HG03432 (cell line): ENCODE results near the gene MAP3K5.
"Not testable (repeated sequence)": the region's sequence is repeated elsewhere in the genome, so short reads cannot be mapped to it uniquely, and the experiment has no call there.

Experiments used
- ATAC-seq: cut with Tn5 transposase; IDR thresholded peaks from one replicate; pipeline ENCODE4 v1.9.1; 2021; ENCODE audit warnings: mild to moderate bottlenecking, moderate library complexity; ENCODE audit not compliant: unreplicated experiment

Gene MAP3K5

GRCh38 chr6:136791296-136792094 is 782 bp downstream of the MAP3K5 start:
- ATAC-seq: peak; percentile 29

GRCh38 chr6:136790411-136791295 is 1.6 kb downstream of the MAP3K5 start:
- no peak for ATAC-seq

GRCh38 chr6:136789440-136789839 is 2.8 kb downstream of the MAP3K5 start:
- not testable (repeated sequence) for ATAC-seq

- no peak for ATAC-seq
Observed at GRCh38 chr6:136788069-136788902, 4.0 kb downstream of the MAP3K5 start.

- ATAC-seq: no peak
Observed at GRCh38 chr6:136787726-136788068, 4.6 kb downstream of the MAP3K5 start.

GRCh38 chr6:136786658-136787057 is 5.6 kb downstream of the MAP3K5 start:
- ATAC-seq: no peak

GRCh38 chr6:136784910-136785746 is 7.1 kb downstream of the MAP3K5 start:
- ATAC-seq: peak; percentile 52

GRCh38 chr6:136784271-136784664 is 8.0 kb downstream of the MAP3K5 start:
- no peak for ATAC-seq

- ATAC-seq: peak; percentile 72
Observed at GRCh38 chr6:136783495-136784270, 8.6 kb downstream of the MAP3K5 start.

- no peak for ATAC-seq
Observed at GRCh38 chr6:136783021-136783420, 9.3 kb downstream of the MAP3K5 start.

GRCh38 chr6:136782021-136782770 is 10.1 kb downstream of the MAP3K5 start:
- ATAC-seq: no peak

GRCh38 chr6:136780972-136781371 is 11.3 kb downstream of the MAP3K5 start:
- ATAC-seq: no peak

GRCh38 chr6:136779682-136780081 is 12.6 kb downstream of the MAP3K5 start:
- ATAC-seq: no peak

- no peak for ATAC-seq
Observed at GRCh38 chr6:136777651-136778050, 14.6 kb downstream of the MAP3K5 start.

GRCh38 chr6:136775548-136775947 is 16.7 kb downstream of the MAP3K5 start:
- no peak for ATAC-seq

- no peak for ATAC-seq
Observed at GRCh38 chr6:136775081-136775480, 17.2 kb downstream of the MAP3K5 start.

GRCh38 chr6:136774228-136775041 is 17.8 kb downstream of the MAP3K5 start:
- ATAC-seq: no peak

- ATAC-seq: no peak
Observed at GRCh38 chr6:136773473-136773796, 18.8 kb downstream of the MAP3K5 start.
